GM19468 (cell line): ENCODE results near the gene ERGIC1.

Experiments
- ATAC-seq: cut with Tn5 transposase; IDR thresholded peaks from one replicate; pipeline ENCODE4 v1.9.1; 2021; ENCODE audit warnings: mild to moderate bottlenecking, moderate library complexity, moderate number of reproducible peaks; ENCODE audit not compliant: unreplicated experiment; ENCODE audit errors: extremely low read depth

The ERGIC1 gene

GRCh38 chr5:172935096-172935495, 101.0 kb downstream of the ERGIC1 start:
- no peak for ATAC-seq

- no peak for ATAC-seq
Observed at GRCh38 chr5:172936401-172936800, 102.3 kb downstream of the ERGIC1 start.

GRCh38 chr5:172939071-172939470, 105.0 kb downstream of the ERGIC1 start:
- ATAC-seq, result no peak

GRCh38 chr5:172939611-172940267, 105.7 kb downstream of the ERGIC1 start:
- no peak for ATAC-seq

GRCh38 chr5:172940268-172941066, 106.4 kb downstream of the ERGIC1 start:
- no peak for ATAC-seq

- ATAC-seq, result no peak
Observed at GRCh38 chr5:172941067-172941516, 107.0 kb downstream of the ERGIC1 start.

GRCh38 chr5:172942556-172942955, 108.5 kb downstream of the ERGIC1 start:
- no peak for ATAC-seq

GRCh38 chr5:172943283-172943841, 109.3 kb downstream of the ERGIC1 start:
- no peak for ATAC-seq

GRCh38 chr5:172943906-172944305, 109.9 kb downstream of the ERGIC1 start:
- no peak for ATAC-seq

GRCh38 chr5:172944741-172945140, 110.7 kb downstream of the ERGIC1 start:
- no peak for ATAC-seq

- ATAC-seq, result no peak
Observed at GRCh38 chr5:172945151-172945550, 111.1 kb downstream of the ERGIC1 start.

- no peak for ATAC-seq
Observed at GRCh38 chr5:172946146-172946545, 112.1 kb downstream of the ERGIC1 start.

- no peak for ATAC-seq
Observed at GRCh38 chr5:172949426-172949825, 115.4 kb downstream of the ERGIC1 start.

- no peak for ATAC-seq
Observed at GRCh38 chr5:172950176-172950965, 116.3 kb downstream of the ERGIC1 start.

GRCh38 chr5:172951371-172952033, 117.5 kb downstream of the ERGIC1 start:
- no peak for ATAC-seq

- no peak for ATAC-seq
Observed at GRCh38 chr5:172952034-172952511, 118.0 kb downstream of the ERGIC1 start.

GRCh38 chr5:172953776-172954675, 120.0 kb downstream of the ERGIC1 start:
- ATAC-seq, result no peak

GRCh38 chr5:172954751-172955159, 120.7 kb downstream of the ERGIC1 start:
- ATAC-seq, result no peak

GRCh38 chr5:172956228-172956627, 122.2 kb downstream of the ERGIC1 start:
- no peak for ATAC-seq
